Neutrophil (primary cell): Measurements from ENCODE around the gene SESTD1.
A peak's percentile ranks its signal among the peaks of the same experiment; 100 is the strongest.

ENCODE experiments used
- H3K27ac ChIP-seq: fragments of 200-600 bp; sonication (generic); 2 replicates; pipeline ENCODE4 v1.5.1; 2016; ENCODE audit warnings: mild to moderate bottlenecking, moderate library complexity
- H3K27me3 ChIP-seq: fragments of 200-600 bp; sonication (generic); 2 replicates; pipeline ENCODE4 v1.6.0; 2016; ENCODE audit warnings: mild to moderate bottlenecking
- H3K36me3 ChIP-seq: fragments of 200-600 bp; sonication (generic); 2 replicates; pipeline ENCODE4 v1.5.1; 2017
- H3K4me1 ChIP-seq, 2 experiments: fragments of 200-600 bp in 1 of 2; sonication (generic) in 1 of 2; 1 replicate in 1 of 2; 2 replicates in 1 of 2; pipeline versions ENCODE4 v1.5.1 to v1.6.1; 2013 to 2016; ENCODE audit warnings: low read depth in 1 of 2, low read length in 1 of 2, mild to moderate bottlenecking in 1 of 2, moderate library complexity in 1 of 2; ENCODE audit not compliant: control insufficient read depth in 1 of 2, insufficient read depth in 1 of 2
- H3K4me3 ChIP-seq, 2 experiments: fragments of 200-600 bp in 1 of 2; sonication (generic) in 1 of 2; 1 replicate in 1 of 2; 2 replicates in 1 of 2; pipeline ENCODE4 v1.5.1; 2013 to 2016; ENCODE audit warnings: low read depth in 1 of 2, low read length in 1 of 2, mild to moderate bottlenecking in 1 of 2, moderate library complexity in 1 of 2
- H3K9me3 ChIP-seq: fragments of 200-600 bp; sonication (generic); 2 replicates; pipeline ENCODE4 v1.5.1; 2016
- CTCF ChIP-seq: fragments of 200-600 bp; sonication (generic); IDR thresholded peaks from 2 replicates; pipeline ENCODE4 v1.5.1; 2016; ENCODE audit warnings: antibody characterized with exemption

SESTD1 gene

GRCh38 chr2:179260224-179260623 lies 4.4 kb downstream of the SESTD1 start:
- Histone ChIP-seq H3K4me3 (no peak overlapping the region), H3K27me3 (no peaks in the 10 kb centered on the region), H3K4me1 (peaks cover 18 to 19% of the 10 kb centered on the region in 2 experiments), H3K27ac (no peak overlapping the region), H3K36me3 (no peaks in the 10 kb centered on the region), H3K9me3 (no peaks in the 10 kb centered on the region)
- TF ChIP-seq CTCF = no peak

- peaks cover 0 to 19% of the 10 kb centered on the region in 2 experiments for H3K4me1 ChIP-seq
These were observed 9.5 kb downstream of the SESTD1 start for GRCh38 chr2:179255129-179255528.

GRCh38 chr2:179253226-179253625 lies 11.4 kb downstream of the SESTD1 start:
- Histone ChIP-seq H3K36me3 (no peaks in the 10 kb centered on the region), H3K4me3 (no peak overlapping the region), H3K27me3 (no peaks in the 10 kb centered on the region), H3K4me1 (peaks cover 0 to 19% of the 10 kb centered on the region in 2 experiments), H3K9me3 (no peaks in the 10 kb centered on the region), H3K27ac (no peak overlapping the region)
- TF ChIP-seq CTCF = no peak

More at GRCh38 chr2:179255129-179255528, 9.5 kb downstream of the SESTD1 start:
- no peaks in the 10 kb centered on the region for H3K36me3 ChIP-seq
- H3K27me3 ChIP-seq = no peaks in the 10 kb centered on the region
- no peaks in the 10 kb centered on the region for H3K9me3 ChIP-seq
- H3K4me3 ChIP-seq = no peak overlapping the region
- no peak for TF ChIP-seq CTCF
- no peak overlapping the region for H3K27ac ChIP-seq

GRCh38 chr2:179252423-179252822 lies 12.2 kb downstream of the SESTD1 start:
- peak overlapping the region; percentile 26 for H3K27ac ChIP-seq
- H3K9me3 ChIP-seq = no peaks in the 10 kb centered on the region
- H3K4me1 ChIP-seq = peaks cover 0 to 19% of the 10 kb centered on the region in 2 experiments
- no peak for TF ChIP-seq CTCF
- H3K27me3 ChIP-seq = no peaks in the 10 kb centered on the region
- no peak overlapping the region for H3K4me3 ChIP-seq
- no peaks in the 10 kb centered on the region for H3K36me3 ChIP-seq

- no peak overlapping the region for H3K4me3 ChIP-seq
- TF ChIP-seq CTCF = no peak
These were observed 12.8 kb downstream of the SESTD1 start for GRCh38 chr2:179251870-179252269.

More at GRCh38 chr2:179251870-179252269, 12.8 kb downstream of the SESTD1 start:
- Histone ChIP-seq H3K36me3 (no peaks in the 10 kb centered on the region), H3K27me3 (no peaks in the 10 kb centered on the region), H3K4me1 (peaks cover 0 to 19% of the 10 kb centered on the region in 2 experiments), H3K9me3 (no peaks in the 10 kb centered on the region), H3K27ac (peak overlapping the region; percentile 26)
